ENCODE results near the gene BAZ2B. TPM values are rescaled to one million over a fixed set of nuclear protein-coding genes. Genes with fewer than 3 reads are reported as not detected.

The BAZ2B gene
- polyA plus RNA-seq, 1 of the 3 experiments (the other 2 are of a cell fraction) = 10.2 TPM

- no peak for TF ChIP-seq POLR2AphosphoS5 (IDR thresholded peaks at IDR 0.05; ENCODE audit: low read depth, low read length)
- no peak for TF ChIP-seq SIN3A (IDR thresholded peaks at IDR 0.05; ENCODE audit: borderline replicate concordance, low read depth, low read length)
- TF ChIP-seq FOXM1 (IDR thresholded peaks at IDR 0.05; ENCODE audit: low read depth) = no peak
- TF ChIP-seq GATA2 (CRISPR knock-in tag; IDR thresholded peaks at IDR 0.05) = no peak
- no peak for TF ChIP-seq TCF12 (IDR thresholded peaks at IDR 0.05)
Measured at GRCh38 chr2:159545085-159545484, 71.3 kb downstream of the BAZ2B start (continued).

DNA sequence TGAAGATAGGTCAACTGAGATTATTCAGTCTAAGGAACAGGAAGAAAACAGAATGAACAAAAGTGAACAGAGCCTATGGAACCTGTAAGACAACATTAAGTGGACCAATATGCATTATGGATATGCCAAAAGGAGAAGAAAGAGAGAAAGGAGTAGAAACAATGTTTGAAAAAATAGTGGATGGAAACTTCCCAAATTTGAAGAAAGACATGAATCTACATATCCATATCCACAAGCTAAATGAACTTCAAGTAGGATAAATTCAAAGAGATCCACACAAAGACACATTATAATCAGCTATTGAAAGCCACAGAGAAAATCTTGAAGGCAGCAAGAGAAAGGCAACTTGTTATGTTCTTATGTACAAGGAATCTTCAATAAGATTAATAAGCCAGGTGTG, 74.2 kb downstream of the BAZ2B start:
- Histone ChIP-seq H3K36me3 (replicated peaks in 1 of 2; ENCODE audit: control insufficient read depth in 1 of 2, insufficient read depth in 2 of 2, low read length in 1 of 2) (peaks cover 7 to 28% of the 10 kb centered on the region in 2 experiments), H4K20me1 (ENCODE audit: insufficient read depth) (no peaks in the 10 kb centered on the region), H3K27ac (ENCODE audit: low read depth in 2 of 2, low read length in 1 of 2) (no peak overlapping the region), H3K4me2 (no peak overlapping the region), H3K27me3 (ENCODE audit: insufficient read depth) (no peaks in the 10 kb centered on the region), H3K79me2 (ENCODE audit: insufficient read depth) (no peaks in the 10 kb centered on the region), H3K9ac (no peak overlapping the region), H3K4me3 (ENCODE audit: low read depth in 2 of 2, low read length in 1 of 2) (no peak overlapping the region), H3K4me1 (ENCODE audit: control insufficient read depth in 1 of 2, insufficient read depth in 2 of 2, low read depth in 1 of 2, low read length in 1 of 2) (no peaks in the 10 kb centered on the region), H3K9me2 (no peaks in the 10 kb centered on the region), H2AFZ (ENCODE audit: low read depth) (no peak overlapping the region), H3F3A (replicated peaks; ENCODE audit: insufficient read depth) (no peaks in the 10 kb centered on the region), H3K9me3 (peaks cover 14% of the 10 kb centered on the region; the same call in 1 of the 2 replicates)
- ChIA-PET CTCF (no interaction called here), POLR2A (no interaction called here)
- DNase-seq = no peak
- TF ChIP-seq, protein P1, sequence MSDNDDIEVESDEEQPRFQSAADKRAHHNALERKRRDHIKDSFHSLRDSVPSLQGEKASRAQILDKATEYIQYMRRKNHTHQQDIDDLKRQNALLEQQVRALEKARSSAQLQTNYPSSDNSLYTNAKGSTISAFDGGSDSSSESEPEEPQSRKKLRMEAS (IDR thresholded peaks at IDR 0.05; ENCODE audit: low read depth) = no peak
- TF ChIP-seq GABPA (IDR thresholded peaks at IDR 0.05; ENCODE audit: low read depth) (no peak), ELF1 (IDR thresholded peaks at IDR 0.05) (no peak), YY1 (IDR thresholded peaks at IDR 0.05; ENCODE audit: low read depth) (no peak), RFX5 (IDR thresholded peaks at IDR 0.05; ENCODE audit: low read length) (no peak), MEF2A (IDR thresholded peaks at IDR 0.05; ENCODE audit: borderline replicate concordance, low read depth) (no peak), RAD21 (IDR thresholded peaks at IDR 0.05; ENCODE audit: low read length) (no peak), GATA2 (CRISPR knock-in tag; IDR thresholded peaks at IDR 0.05) (no peak), NRF1 (IDR thresholded peaks at IDR 0.05; ENCODE audit: low read depth, low read length) (no peak), JUND (IDR thresholded peaks at IDR 0.05) (no peak), FOXJ3 (CRISPR knock-in tag; IDR thresholded peaks at IDR 0.05) (no peak), TAF1 (IDR thresholded peaks at IDR 0.05; ENCODE audit: borderline replicate concordance, low read depth, low read length) (no peak)
- TF ChIP-seq, protein P2, sequence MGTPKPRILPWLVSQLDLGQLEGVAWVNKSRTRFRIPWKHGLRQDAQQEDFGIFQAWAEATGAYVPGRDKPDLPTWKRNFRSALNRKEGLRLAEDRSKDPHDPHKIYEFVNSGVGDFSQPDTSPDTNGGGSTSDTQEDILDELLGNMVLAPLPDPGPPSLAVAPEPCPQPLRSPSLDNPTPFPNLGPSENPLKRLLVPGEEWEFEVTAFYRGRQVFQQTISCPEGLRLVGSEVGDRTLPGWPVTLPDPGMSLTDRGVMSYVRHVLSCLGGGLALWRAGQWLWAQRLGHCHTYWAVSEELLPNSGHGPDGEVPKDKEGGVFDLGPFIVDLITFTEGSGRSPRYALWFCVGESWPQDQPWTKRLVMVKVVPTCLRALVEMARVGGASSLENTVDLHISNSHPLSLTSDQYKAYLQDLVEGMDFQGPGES (IDR thresholded peaks at IDR 0.05; ENCODE audit: low read depth, low read length) = no peak

DNA sequence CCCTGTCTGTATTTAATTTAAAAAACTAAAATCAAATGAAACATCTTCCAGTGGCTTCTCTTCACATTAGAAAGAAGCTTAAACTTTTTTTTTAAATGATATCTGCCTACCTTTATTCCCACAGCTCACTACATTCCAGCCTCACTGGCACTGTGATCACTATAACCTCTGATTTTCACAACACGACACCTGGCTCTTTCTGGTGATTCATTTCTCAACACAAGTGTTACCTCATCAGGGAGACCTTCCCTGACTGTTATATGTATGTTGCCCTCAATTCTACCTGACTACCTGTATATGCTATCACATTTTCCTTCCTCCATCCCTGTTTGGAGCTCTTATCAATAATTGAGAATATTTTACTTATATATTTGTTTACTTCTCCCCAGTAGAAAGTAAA, 76.6 kb downstream of the BAZ2B start:
- no peaks in the 10 kb centered on the region for H3F3A ChIP-seq (replicated peaks; ENCODE audit: insufficient read depth)
- POLR2A ChIA-PET = no interaction called here
- no peaks in the 10 kb centered on the region for H3K79me2 ChIP-seq (ENCODE audit: insufficient read depth)
- H3K27me3 ChIP-seq (ENCODE audit: insufficient read depth) = no peaks in the 10 kb centered on the region
- 97% methylated on average over 1 of the region's 1 CpG for WGBS (ENCODE audit: low lambda C conversion rate)
- no peak overlapping the region for H2AFZ ChIP-seq (ENCODE audit: low read depth)
- no peak overlapping the region for H3K27ac ChIP-seq (ENCODE audit: low read depth in 2 of 2, low read length in 1 of 2)
- H3K9ac ChIP-seq = no peak overlapping the region
- no peak for TF ChIP-seq POLR2AphosphoS5 (IDR thresholded peaks at IDR 0.05; ENCODE audit: low read depth, low read length)
- TF ChIP-seq, protein P3, sequence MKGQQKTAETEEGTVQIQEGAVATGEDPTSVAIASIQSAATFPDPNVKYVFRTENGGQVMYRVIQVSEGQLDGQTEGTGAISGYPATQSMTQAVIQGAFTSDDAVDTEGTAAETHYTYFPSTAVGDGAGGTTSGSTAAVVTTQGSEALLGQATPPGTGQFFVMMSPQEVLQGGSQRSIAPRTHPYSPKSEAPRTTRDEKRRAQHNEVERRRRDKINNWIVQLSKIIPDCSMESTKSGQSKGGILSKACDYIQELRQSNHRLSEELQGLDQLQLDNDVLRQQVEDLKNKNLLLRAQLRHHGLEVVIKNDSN (IDR thresholded peaks at IDR 0.05; ENCODE audit: borderline replicate concordance, low read depth) = no peak
- no peak for TF ChIP-seq EZH2phosphoT487 (IDR thresholded peaks at IDR 0.05; ENCODE audit: borderline replicate concordance, low read depth)
- no peak for TF ChIP-seq JUND (IDR thresholded peaks at IDR 0.05)
- H3K36me3 ChIP-seq (replicated peaks in 1 of 2; ENCODE audit: control insufficient read depth in 1 of 2, insufficient read depth in 2 of 2, low read length in 1 of 2) = peaks cover 7 to 25% of the 10 kb centered on the region in 2 experiments
- H3K4me1 ChIP-seq (ENCODE audit: control insufficient read depth in 1 of 2, insufficient read depth in 2 of 2, low read depth in 1 of 2, low read length in 1 of 2) = no peaks in the 10 kb centered on the region
- H3K4me2 ChIP-seq = no peak overlapping the region
- H3K9me2 ChIP-seq = no peaks in the 10 kb centered on the region
- no peak for DNase-seq
- H3K9me3 ChIP-seq = peaks cover 14% of the 10 kb centered on the region; the same call in 1 of the 2 replicates
- CTCF ChIA-PET = no interaction called here
- H4K20me1 ChIP-seq (ENCODE audit: insufficient read depth) = no peaks in the 10 kb centered on the region
- H3K4me3 ChIP-seq (ENCODE audit: low read depth in 2 of 2, low read length in 1 of 2) = no peak overlapping the region
